ENCODE measurements around the gene TNIP2. TPM values are rescaled to one million over a fixed set of nuclear protein-coding genes. Genes with fewer than 3 reads are reported as not detected.

The TNIP2 gene
- total RNA-seq, 1 donor from 2014 or later: 33.7 TPM

GRCh38 chr4:2792396-2792710, 36.2 kb upstream of the TNIP2 start:
- FAIRE-seq (no peak), DNase-seq (ENCODE audit: low read depth) (no peak)
- peaks cover 7% of the 10 kb centered on the region for H3K4me1 Mint-ChIP-seq (ENCODE audit: low read depth, unreplicated experiment)
- TF ChIP-seq, protein P1, sequence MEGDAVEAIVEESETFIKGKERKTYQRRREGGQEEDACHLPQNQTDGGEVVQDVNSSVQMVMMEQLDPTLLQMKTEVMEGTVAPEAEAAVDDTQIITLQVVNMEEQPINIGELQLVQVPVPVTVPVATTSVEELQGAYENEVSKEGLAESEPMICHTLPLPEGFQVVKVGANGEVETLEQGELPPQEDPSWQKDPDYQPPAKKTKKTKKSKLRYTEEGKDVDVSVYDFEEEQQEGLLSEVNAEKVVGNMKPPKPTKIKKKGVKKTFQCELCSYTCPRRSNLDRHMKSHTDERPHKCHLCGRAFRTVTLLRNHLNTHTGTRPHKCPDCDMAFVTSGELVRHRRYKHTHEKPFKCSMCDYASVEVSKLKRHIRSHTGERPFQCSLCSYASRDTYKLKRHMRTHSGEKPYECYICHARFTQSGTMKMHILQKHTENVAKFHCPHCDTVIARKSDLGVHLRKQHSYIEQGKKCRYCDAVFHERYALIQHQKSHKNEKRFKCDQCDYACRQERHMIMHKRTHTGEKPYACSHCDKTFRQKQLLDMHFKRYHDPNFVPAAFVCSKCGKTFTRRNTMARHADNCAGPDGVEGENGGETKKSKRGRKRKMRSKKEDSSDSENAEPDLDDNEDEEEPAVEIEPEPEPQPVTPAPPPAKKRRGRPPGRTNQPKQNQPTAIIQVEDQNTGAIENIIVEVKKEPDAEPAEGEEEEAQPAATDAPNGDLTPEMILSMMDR (IDR thresholded peaks at IDR 0.05; ENCODE audit: insufficient read depth, low read depth, low read length): no peak
- TF ChIP-seq EZH2 (IDR thresholded peaks at IDR 0.05; ENCODE audit: insufficient read depth, low read length): no peak
- no peak overlapping the region for H3K4me2 ChIP-seq (ENCODE audit: low read length)
- no peak overlapping the region for H3K9ac ChIP-seq (ENCODE audit: low read length)
- H3K9me3 ChIP-seq (ENCODE audit: insufficient read depth, low read depth, low read length): no peaks in the 10 kb centered on the region
- H3K27me3 Mint-ChIP-seq (ENCODE audit: low read depth, unreplicated experiment): peaks cover 4% of the 10 kb centered on the region
- H3K9me3 Mint-ChIP-seq (ENCODE audit: unreplicated experiment): no peaks in the 10 kb centered on the region
- H3K36me3 Mint-ChIP-seq (ENCODE audit: low read depth, unreplicated experiment): peaks cover 3% of the 10 kb centered on the region
- H3K4me3 Mint-ChIP-seq (ENCODE audit: unreplicated experiment): peak overlapping the region; percentile 34
- H2AFZ ChIP-seq (ENCODE audit: low read depth, low read length): no peak overlapping the region
- H3K27me3 ChIP-seq (ENCODE audit: insufficient read depth, low read length): no peaks in the 10 kb centered on the region
- no peak overlapping the region for H3K4me3 ChIP-seq (ENCODE audit: insufficient read depth, low read depth, low read length)
- no peak overlapping the region for H3K27ac Mint-ChIP-seq (ENCODE audit: unreplicated experiment)
- H3K4me1 ChIP-seq (ENCODE audit: insufficient read depth, low read length): peaks cover 26% of the 10 kb centered on the region
- no peaks in the 10 kb centered on the region for H3K36me3 ChIP-seq (ENCODE audit: insufficient read depth, low read length)
- peaks cover 29% of the 10 kb centered on the region for H3K79me2 ChIP-seq (ENCODE audit: insufficient read depth, low read length)
- H4K20me1 ChIP-seq (ENCODE audit: insufficient read depth, low read length): no peaks in the 10 kb centered on the region
- H3K27ac ChIP-seq (ENCODE audit: low read depth, low read length): no peak overlapping the region

GRCh38 chr4:2791518-2792395, 35.6 kb upstream of the TNIP2 start:
- Histone ChIP-seq H2AFZ (ENCODE audit: low read depth, low read length) (no peak overlapping the region), H4K20me1 (ENCODE audit: insufficient read depth, low read length) (no peaks in the 10 kb centered on the region), H3K27me3 (ENCODE audit: insufficient read depth, low read length) (no peaks in the 10 kb centered on the region), H3K4me2 (ENCODE audit: low read length) (no peak overlapping the region), H3K9me3 (ENCODE audit: insufficient read depth, low read depth, low read length) (no peaks in the 10 kb centered on the region), H3K27ac (ENCODE audit: low read depth, low read length) (no peak overlapping the region), H3K4me3 (ENCODE audit: insufficient read depth, low read depth, low read length) (no peak overlapping the region), H3K79me2 (ENCODE audit: insufficient read depth, low read length) (peaks cover 23% of the 10 kb centered on the region), H3K4me1 (ENCODE audit: insufficient read depth, low read length) (peaks cover 23% of the 10 kb centered on the region), H3K9ac (ENCODE audit: low read length) (no peak overlapping the region), H3K36me3 (ENCODE audit: insufficient read depth, low read length) (no peaks in the 10 kb centered on the region)
- Mint-ChIP-seq H3K4me3 (ENCODE audit: unreplicated experiment) (peak overlapping the region; percentile 20), H3K4me1 (ENCODE audit: low read depth, unreplicated experiment) (peaks cover 7% of the 10 kb centered on the region), H3K27me3 (ENCODE audit: low read depth, unreplicated experiment) (peaks cover 4% of the 10 kb centered on the region), H3K9me3 (ENCODE audit: unreplicated experiment) (no peaks in the 10 kb centered on the region), H3K36me3 (ENCODE audit: low read depth, unreplicated experiment) (peaks cover 3% of the 10 kb centered on the region), H3K27ac (ENCODE audit: unreplicated experiment) (no peak overlapping the region)
- no peak for TF ChIP-seq EZH2 (IDR thresholded peaks at IDR 0.05; ENCODE audit: insufficient read depth, low read length)
- DNase-seq (ENCODE audit: low read depth) (no peak), FAIRE-seq (no peak)

DNA sequence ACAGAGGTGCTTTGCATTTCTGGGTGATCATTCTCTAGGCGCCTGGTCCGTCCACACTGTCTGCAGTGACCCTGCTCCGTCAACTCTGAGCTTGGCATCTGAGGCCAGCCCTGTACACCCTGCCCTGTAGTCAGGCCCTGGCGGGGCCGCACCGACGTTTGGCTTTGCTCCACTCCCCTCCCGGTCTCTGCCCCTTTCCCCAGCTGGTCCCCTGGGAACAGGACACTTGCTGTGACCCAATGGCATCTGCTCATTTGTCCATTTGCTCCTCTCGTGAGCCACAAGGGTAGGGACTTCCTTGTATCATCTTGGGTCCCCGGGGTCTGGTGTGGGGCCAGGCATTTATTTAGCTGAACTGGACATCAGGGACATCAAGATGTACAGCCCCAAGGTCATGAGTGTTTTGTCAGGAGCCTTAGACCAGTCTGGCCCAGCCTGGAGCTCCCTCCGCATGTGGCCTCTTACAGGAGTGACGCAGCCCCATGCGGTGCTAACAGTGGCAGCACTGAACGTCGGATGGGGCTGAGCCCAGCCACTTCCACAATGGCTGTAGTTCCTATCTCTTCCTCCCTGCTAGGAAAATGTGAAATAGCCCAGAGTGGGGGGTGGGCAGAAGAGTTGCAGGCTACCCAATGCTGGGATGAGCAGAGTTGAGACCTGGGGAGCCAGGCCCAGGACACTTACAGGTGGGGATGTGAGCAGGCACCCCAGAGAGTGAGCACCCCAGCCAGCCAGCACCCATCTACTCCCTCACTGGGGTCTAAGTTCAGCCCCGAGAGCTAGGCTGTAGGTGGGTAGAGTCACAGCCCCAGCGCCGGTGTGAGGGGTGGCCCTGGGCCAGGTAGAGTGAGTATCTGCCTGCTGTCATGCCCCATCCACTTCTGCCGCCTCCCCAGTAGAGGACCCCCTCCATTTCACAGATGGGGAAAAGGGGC, 34.7 kb upstream of the TNIP2 start:
- H3K27ac ChIP-seq (ENCODE audit: low read depth, low read length): no peak overlapping the region
- H3K4me2 ChIP-seq (ENCODE audit: low read length): no peak overlapping the region
- Mint-ChIP-seq H3K4me3 (ENCODE audit: unreplicated experiment) (no peak overlapping the region), H3K9me3 (ENCODE audit: unreplicated experiment) (no peaks in the 10 kb centered on the region), H3K4me1 (ENCODE audit: low read depth, unreplicated experiment) (peaks cover 5% of the 10 kb centered on the region), H3K27ac (ENCODE audit: unreplicated experiment) (no peak overlapping the region), H3K36me3 (ENCODE audit: low read depth, unreplicated experiment) (peaks cover 3% of the 10 kb centered on the region), H3K27me3 (ENCODE audit: low read depth, unreplicated experiment) (peaks cover 4% of the 10 kb centered on the region)
- H3K4me1 ChIP-seq (ENCODE audit: insufficient read depth, low read length): peaks cover 17% of the 10 kb centered on the region
- no peak overlapping the region for H3K4me3 ChIP-seq (ENCODE audit: insufficient read depth, low read depth, low read length)
- no peaks in the 10 kb centered on the region for H3K27me3 ChIP-seq (ENCODE audit: insufficient read depth, low read length)
- no peak for DNase-seq (ENCODE audit: low read depth)
- no peak for FAIRE-seq
- H2AFZ ChIP-seq (ENCODE audit: low read depth, low read length): no peak overlapping the region
- TF ChIP-seq, protein P1 (IDR thresholded peaks at IDR 0.05; ENCODE audit: insufficient read depth, low read depth, low read length): no peak
- TF ChIP-seq EZH2 (IDR thresholded peaks at IDR 0.05; ENCODE audit: insufficient read depth, low read length): no peak
- H4K20me1 ChIP-seq (ENCODE audit: insufficient read depth, low read length): no peaks in the 10 kb centered on the region
- no peaks in the 10 kb centered on the region for H3K9me3 ChIP-seq (ENCODE audit: insufficient read depth, low read depth, low read length)
- H3K79me2 ChIP-seq (ENCODE audit: insufficient read depth, low read length): peaks cover 21% of the 10 kb centered on the region
- H3K36me3 ChIP-seq (ENCODE audit: insufficient read depth, low read length): no peaks in the 10 kb centered on the region
- H3K9ac ChIP-seq (ENCODE audit: low read length): no peak overlapping the region
